ENCODE data around the gene MDFIC. TPM values are rescaled to one million over a fixed set of nuclear protein-coding genes. Genes with fewer than 3 reads are reported as not detected.

MDFIC gene
- total RNA-seq, 2 experiments from 2014 or later = 53.5 to 55.3 TPM

DNA sequence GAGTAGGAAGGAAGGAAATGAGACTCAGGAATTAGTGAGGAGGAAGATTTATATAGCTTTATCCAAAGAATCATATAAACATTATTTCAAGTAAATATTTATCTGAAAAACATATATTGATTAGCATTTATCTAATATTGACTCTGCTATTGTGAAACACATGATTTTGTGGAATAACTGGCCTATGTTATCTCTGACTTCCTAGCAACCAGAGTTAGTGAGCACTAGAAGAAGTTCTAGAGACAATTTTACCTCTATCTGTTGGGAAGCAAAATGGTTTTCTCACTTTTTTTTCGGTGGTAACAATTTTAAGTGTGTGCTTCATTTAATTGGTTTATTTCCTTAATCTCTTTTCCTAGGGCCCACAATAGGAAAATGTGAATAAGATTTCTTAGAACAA lies 21.6 kb downstream of the MDFIC start:
- CTCF ChIA-PET = no interaction called here
- Mint-ChIP-seq H3K4me1 (ENCODE audit: low read depth) (peaks cover 74% of the 10 kb centered on the region), H3K9me3 (no peaks in the 10 kb centered on the region), H3K36me3 (ENCODE audit: low read depth) (peaks cover 71% of the 10 kb centered on the region), H3K27ac (peak overlapping the region; percentile 8), H3K4me3 (no peak overlapping the region), H3K27me3 (no peaks in the 10 kb centered on the region)
- POLR2A ChIA-PET = interaction anchor here (0.7 kb wide), 1 partner anchor 15 kb away, joined by 3 read pairs; no protein-coding TSS in a partner anchor
- intact Hi-C loops (cut with micrococcal nuclease) = no loop called here
- no peak for ATAC-seq
- no peak for DNase-seq
- TF ChIP-seq, protein P1, sequence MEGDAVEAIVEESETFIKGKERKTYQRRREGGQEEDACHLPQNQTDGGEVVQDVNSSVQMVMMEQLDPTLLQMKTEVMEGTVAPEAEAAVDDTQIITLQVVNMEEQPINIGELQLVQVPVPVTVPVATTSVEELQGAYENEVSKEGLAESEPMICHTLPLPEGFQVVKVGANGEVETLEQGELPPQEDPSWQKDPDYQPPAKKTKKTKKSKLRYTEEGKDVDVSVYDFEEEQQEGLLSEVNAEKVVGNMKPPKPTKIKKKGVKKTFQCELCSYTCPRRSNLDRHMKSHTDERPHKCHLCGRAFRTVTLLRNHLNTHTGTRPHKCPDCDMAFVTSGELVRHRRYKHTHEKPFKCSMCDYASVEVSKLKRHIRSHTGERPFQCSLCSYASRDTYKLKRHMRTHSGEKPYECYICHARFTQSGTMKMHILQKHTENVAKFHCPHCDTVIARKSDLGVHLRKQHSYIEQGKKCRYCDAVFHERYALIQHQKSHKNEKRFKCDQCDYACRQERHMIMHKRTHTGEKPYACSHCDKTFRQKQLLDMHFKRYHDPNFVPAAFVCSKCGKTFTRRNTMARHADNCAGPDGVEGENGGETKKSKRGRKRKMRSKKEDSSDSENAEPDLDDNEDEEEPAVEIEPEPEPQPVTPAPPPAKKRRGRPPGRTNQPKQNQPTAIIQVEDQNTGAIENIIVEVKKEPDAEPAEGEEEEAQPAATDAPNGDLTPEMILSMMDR (IDR thresholded peaks at IDR 0.05) = no peak

DNA sequence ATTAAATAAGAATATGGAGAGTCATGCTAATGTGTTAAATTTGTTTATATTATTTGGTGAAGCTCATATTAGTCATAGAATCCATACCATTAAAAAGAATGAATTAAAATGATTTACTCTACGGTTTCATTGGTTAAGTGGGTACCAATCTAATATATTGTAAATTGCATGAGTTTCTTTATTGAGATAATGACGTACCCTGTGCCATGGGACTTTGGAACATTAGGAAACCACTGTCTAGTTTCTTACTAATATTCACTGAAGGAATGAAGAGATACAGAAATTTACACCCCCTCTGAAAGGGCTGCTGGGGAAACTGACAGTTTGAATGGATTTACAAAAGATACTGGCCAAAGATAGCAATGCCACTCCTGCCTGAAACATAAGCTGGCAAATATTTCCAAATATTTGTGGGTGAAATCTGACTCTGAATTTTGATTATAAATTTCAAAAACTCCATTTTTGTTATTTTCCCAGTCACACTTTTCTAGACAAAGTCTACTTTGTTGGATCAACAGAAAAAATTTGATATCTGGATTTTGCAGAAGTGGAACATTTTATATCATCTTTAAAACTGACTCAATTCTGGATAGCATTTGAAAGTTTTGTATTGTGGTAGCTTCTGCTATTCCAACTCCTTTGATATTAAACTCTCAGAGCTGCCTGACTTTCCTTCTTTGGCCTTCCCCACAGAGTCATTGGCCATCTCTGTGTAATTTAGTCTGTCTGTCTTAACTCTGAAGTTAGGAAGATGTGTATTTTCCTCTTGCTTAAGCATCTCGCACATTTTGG lies 22.3 kb downstream of the MDFIC start:
- POLR2A ChIA-PET = interaction anchor here (0.7 kb wide), 1 partner anchor 16 kb away, joined by 3 read pairs; no protein-coding TSS in a partner anchor
- DNase-seq = no peak
- TF ChIP-seq, protein P1 (IDR thresholded peaks at IDR 0.05) = no peak
- intact Hi-C loops (cut with micrococcal nuclease) = no loop called here
- no peak for ATAC-seq
- Mint-ChIP-seq H3K27ac (peak overlapping the region; percentile 66), H3K36me3 (ENCODE audit: low read depth) (peaks cover 73% of the 10 kb centered on the region), H3K4me1 (ENCODE audit: low read depth) (peaks cover 75% of the 10 kb centered on the region), H3K27me3 (no peaks in the 10 kb centered on the region), H3K4me3 (no peak overlapping the region), H3K9me3 (no peaks in the 10 kb centered on the region)
- CTCF ChIA-PET = no interaction called here

DNA sequence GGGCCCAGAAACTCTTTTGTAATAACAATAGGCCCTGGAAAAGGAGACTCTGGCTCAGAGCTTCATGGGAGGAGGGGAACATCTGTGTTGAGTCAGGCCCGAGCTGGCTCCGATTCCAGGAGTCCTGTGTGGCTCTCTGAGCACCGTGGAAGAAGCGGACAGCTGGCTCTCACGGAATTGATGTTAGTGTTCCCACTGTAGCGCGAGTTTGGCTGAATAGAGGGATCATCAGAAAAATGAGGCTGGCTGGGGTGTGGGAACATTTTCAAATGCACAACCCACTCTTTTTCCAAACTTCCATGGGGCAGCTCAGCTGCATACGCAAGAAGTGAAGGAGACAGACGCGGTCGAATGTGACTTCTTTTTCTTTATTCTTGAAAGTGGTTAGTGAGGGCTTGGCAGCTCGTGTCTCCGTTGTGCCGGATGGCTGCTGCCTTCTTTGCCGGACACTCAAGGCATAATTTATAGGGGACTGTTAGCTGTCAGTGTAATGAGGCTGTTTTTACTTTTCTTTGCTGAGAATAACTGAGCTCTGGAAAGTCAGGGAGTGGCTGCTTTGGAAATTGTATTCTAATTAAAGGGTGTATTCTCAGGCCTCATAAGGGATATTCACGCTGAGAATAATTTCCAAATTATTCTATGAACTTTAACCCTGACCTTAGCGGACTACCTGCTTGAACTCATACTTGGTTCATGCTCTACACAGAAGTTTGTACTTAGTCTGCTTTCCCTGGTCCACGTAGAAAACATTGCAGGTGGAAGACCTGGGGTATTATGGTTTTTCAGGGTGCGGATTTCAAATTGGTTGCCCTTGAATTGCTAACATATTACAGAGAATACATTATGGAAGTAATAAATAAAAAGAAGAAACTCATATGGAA lies 23.1 kb downstream of the MDFIC start:
- peaks cover 80% of the 10 kb centered on the region for H3K36me3 Mint-ChIP-seq (ENCODE audit: low read depth)
- POLR2A ChIA-PET = no interaction called here

DNA sequence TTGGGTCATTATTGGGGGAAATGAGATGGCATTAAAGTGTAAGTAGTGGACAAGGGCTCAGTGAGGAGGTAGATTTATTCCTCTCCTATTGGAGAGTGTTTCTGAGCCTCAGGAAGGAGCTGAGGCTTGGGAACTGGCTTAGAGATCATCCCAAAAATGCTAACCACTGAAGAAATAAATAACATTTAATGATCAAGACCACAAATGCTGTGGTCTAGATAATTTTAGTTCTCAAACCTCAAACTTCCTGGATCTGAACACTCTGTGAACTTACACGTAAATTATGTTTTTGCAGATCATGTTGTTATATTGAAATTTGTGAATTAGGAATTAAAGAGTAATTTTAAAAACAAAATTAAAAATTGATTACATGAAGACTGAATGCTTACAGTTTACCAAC lies 27.3 kb downstream of the MDFIC start:
- Mint-ChIP-seq H3K27me3 (no peaks in the 10 kb centered on the region), H3K4me3 (no peak overlapping the region), H3K4me1 (ENCODE audit: low read depth) (peaks cover 62% of the 10 kb centered on the region), H3K27ac (peak overlapping the region; percentile 51), H3K36me3 (ENCODE audit: low read depth) (peaks cover 59% of the 10 kb centered on the region), H3K9me3 (no peaks in the 10 kb centered on the region)
- intact Hi-C loops (cut with micrococcal nuclease) = no loop called here
- ATAC-seq (no peak), DNase-seq (no peak)
- TF ChIP-seq, protein P1 (IDR thresholded peaks at IDR 0.05) = no peak
- POLR2A ChIA-PET = interaction anchor here (1.9 kb wide), 1 partner anchor 25 kb away, joined by 4 read pairs; no protein-coding TSS in a partner anchor
- CTCF ChIA-PET = interaction anchor here (0.6 kb wide), 1 partner anchor 1194 kb away, joined by 3 read pairs; no protein-coding TSS in a partner anchor

More for the DNA sequence above, 23.1 kb downstream of the MDFIC start:
- Mint-ChIP-seq H3K4me3 (no peak overlapping the region), H3K4me1 (ENCODE audit: low read depth) (peaks cover 79% of the 10 kb centered on the region), H3K9me3 (no peaks in the 10 kb centered on the region), H3K27me3 (no peaks in the 10 kb centered on the region), H3K27ac (peak overlapping the region; percentile 66)
- intact Hi-C loops (cut with micrococcal nuclease) = no loop called here
- ATAC-seq (no peak), DNase-seq (no peak)
- CTCF ChIA-PET = no interaction called here
- TF ChIP-seq, protein P1 (IDR thresholded peaks at IDR 0.05) = no peak
